ENCODE measurements around the gene MYH11.

MYH11 gene

DNA sequence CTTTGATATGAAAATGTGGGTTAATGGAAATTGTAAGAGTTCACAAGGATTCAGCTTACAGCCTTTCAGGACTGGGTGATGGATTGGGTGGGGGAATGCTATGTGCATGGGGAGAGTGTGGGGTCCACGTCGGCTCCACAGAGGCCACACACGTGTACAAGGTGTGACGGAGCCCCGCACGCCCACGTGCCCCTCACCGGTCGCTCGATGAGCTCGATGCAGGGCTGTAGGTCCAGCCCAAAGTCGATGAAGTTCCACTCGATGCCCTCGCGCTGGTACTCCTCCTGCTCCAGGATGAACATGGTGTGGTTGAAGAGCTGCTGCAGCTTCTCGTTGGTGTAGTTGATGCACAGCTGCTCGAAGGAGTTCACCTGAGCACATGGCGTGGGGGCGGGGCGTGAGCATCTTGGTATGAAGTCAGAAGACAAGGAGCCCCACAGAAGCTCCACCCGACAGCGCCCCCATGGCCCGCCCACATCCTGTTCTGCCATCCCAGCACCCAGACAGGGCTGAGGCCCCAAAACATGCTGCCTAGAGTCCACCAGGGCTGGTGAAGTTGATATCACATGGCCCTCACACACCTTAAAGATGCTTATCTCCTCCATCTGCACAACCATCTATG lies 99.1 kb downstream of the MYH11 start:
- no peaks in the 10 kb centered on the region for H3K9me2 ChIP-seq (replicated peaks; ENCODE audit: low read depth, low read length)
- H3F3A ChIP-seq (ENCODE audit: low read depth), result no peaks in the 10 kb centered on the region
- no peaks in the 10 kb centered on the region for H3K9me3 ChIP-seq (ENCODE audit: insufficient read depth, low read depth, low read length)
- H3K4me3 ChIP-seq (ENCODE audit: low read length, poor library complexity, severe bottlenecking), result no peak overlapping the region
- H3K9ac ChIP-seq (ENCODE audit: low read depth, low read length, poor library complexity, severe bottlenecking), result no peak overlapping the region
- TF ChIP-seq, protein P1, sequence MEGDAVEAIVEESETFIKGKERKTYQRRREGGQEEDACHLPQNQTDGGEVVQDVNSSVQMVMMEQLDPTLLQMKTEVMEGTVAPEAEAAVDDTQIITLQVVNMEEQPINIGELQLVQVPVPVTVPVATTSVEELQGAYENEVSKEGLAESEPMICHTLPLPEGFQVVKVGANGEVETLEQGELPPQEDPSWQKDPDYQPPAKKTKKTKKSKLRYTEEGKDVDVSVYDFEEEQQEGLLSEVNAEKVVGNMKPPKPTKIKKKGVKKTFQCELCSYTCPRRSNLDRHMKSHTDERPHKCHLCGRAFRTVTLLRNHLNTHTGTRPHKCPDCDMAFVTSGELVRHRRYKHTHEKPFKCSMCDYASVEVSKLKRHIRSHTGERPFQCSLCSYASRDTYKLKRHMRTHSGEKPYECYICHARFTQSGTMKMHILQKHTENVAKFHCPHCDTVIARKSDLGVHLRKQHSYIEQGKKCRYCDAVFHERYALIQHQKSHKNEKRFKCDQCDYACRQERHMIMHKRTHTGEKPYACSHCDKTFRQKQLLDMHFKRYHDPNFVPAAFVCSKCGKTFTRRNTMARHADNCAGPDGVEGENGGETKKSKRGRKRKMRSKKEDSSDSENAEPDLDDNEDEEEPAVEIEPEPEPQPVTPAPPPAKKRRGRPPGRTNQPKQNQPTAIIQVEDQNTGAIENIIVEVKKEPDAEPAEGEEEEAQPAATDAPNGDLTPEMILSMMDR (conservative IDR thresholded peaks at IDR 0.05; ENCODE audit: low read length), result no peak
- TF ChIP-seq EZH2phosphoT487 (IDR thresholded peaks at IDR 0.05; ENCODE audit: borderline replicate concordance), result no peak
- no peak overlapping the region for H3K4me2 ChIP-seq (ENCODE audit: low read depth, low read length, poor library complexity, severe bottlenecking)
- H4K20me1 ChIP-seq (ENCODE audit: insufficient read depth, low read length, poor library complexity, severe bottlenecking), result no peaks in the 10 kb centered on the region
- H2AFZ ChIP-seq (ENCODE audit: low read length), result no peak overlapping the region
- no peaks in the 10 kb centered on the region for H3K36me3 ChIP-seq (ENCODE audit: insufficient read depth, low read length)
- H3K79me2 ChIP-seq (ENCODE audit: insufficient read depth, low read length), result no peaks in the 10 kb centered on the region
- H3K4me1 ChIP-seq (ENCODE audit: insufficient read depth, low read length, poor library complexity, severe bottlenecking), result no peaks in the 10 kb centered on the region
- no peaks in the 10 kb centered on the region for H3K27me3 ChIP-seq (ENCODE audit: insufficient read depth, low read length, poor library complexity, severe bottlenecking)

DNA sequence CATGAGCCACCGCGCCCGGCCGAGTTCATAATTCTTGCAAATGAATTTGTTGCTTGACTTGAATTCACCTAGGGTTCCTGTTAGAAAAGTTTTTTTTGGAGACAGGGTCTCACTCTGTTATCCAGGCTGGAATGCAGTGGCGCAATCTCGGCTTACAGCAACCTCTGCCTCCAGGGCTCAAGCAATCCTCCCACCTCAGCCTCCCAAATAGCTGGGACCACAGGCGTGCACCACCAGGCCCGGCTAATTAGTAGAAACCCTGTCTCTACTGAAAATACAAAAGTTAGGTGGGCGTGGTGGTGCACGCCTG lies 99.8 kb downstream of the MYH11 start:
- Histone ChIP-seq H3F3A (ENCODE audit: low read depth) (no peaks in the 10 kb centered on the region), H3K4me2 (ENCODE audit: low read depth, low read length, poor library complexity, severe bottlenecking) (no peak overlapping the region), H3K4me3 (ENCODE audit: low read length, poor library complexity, severe bottlenecking) (no peak overlapping the region), H2AFZ (ENCODE audit: low read length) (no peak overlapping the region), H3K27me3 (ENCODE audit: insufficient read depth, low read length, poor library complexity, severe bottlenecking) (no peaks in the 10 kb centered on the region), H3K9me3 (ENCODE audit: insufficient read depth, low read depth, low read length) (no peaks in the 10 kb centered on the region), H3K4me1 (ENCODE audit: insufficient read depth, low read length, poor library complexity, severe bottlenecking) (no peaks in the 10 kb centered on the region), H3K36me3 (ENCODE audit: insufficient read depth, low read length) (no peaks in the 10 kb centered on the region), H3K79me2 (ENCODE audit: insufficient read depth, low read length) (no peaks in the 10 kb centered on the region), H3K9me2 (replicated peaks; ENCODE audit: low read depth, low read length) (no peaks in the 10 kb centered on the region), H3K9ac (ENCODE audit: low read depth, low read length, poor library complexity, severe bottlenecking) (no peak overlapping the region), H4K20me1 (ENCODE audit: insufficient read depth, low read length, poor library complexity, severe bottlenecking) (no peaks in the 10 kb centered on the region)
- TF ChIP-seq EZH2phosphoT487 (IDR thresholded peaks at IDR 0.05; ENCODE audit: borderline replicate concordance), result no peak
- TF ChIP-seq, protein P1 (conservative IDR thresholded peaks at IDR 0.05; ENCODE audit: low read length), result no peak

DNA sequence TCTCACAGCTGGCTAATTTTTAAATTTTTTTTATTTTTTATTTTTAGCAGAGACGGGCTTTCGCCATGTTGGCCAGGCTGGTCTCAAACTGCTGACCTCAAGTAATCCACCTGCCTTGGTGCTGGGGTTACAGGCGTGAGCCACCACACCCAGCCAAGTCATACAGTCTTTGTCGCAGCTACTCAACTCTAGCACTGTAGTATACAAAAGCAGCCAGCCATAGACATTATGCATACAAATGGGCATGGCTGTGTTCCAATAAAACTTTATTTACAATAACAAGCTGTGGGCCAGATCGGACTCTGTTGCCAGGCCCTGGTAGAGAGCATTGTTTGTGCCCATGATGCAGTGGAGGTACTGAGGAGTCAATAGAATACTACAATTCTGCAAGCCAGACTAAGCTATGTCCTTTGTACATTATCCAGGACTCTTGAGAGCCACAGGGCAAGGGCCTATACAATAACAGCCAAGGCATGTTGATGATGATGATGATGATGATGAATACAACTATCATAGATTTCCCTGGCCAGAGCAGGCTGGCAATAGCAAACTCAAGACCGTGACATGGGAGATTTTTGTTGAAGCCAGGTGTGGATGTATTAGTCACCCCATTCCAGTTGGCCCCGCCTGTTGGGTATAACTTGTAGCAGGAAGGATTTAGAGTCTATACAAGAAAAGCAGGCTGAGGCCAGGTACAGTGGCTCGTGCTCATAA lies 101.8 kb downstream of the MYH11 start:
- H3K4me3 ChIP-seq (ENCODE audit: low read length, poor library complexity, severe bottlenecking), result no peak overlapping the region
- no peaks in the 10 kb centered on the region for H3K79me2 ChIP-seq (ENCODE audit: insufficient read depth, low read length)
- no peaks in the 10 kb centered on the region for H3K4me1 ChIP-seq (ENCODE audit: insufficient read depth, low read length, poor library complexity, severe bottlenecking)
- no peak overlapping the region for H3K4me2 ChIP-seq (ENCODE audit: low read depth, low read length, poor library complexity, severe bottlenecking)
- H3K36me3 ChIP-seq (ENCODE audit: insufficient read depth, low read length), result no peaks in the 10 kb centered on the region
- H3F3A ChIP-seq (ENCODE audit: low read depth), result no peaks in the 10 kb centered on the region
- H3K9ac ChIP-seq (ENCODE audit: low read depth, low read length, poor library complexity, severe bottlenecking), result no peak overlapping the region
- H3K9me3 ChIP-seq (ENCODE audit: insufficient read depth, low read depth, low read length), result no peaks in the 10 kb centered on the region
- H3K27me3 ChIP-seq (ENCODE audit: insufficient read depth, low read length, poor library complexity, severe bottlenecking), result no peaks in the 10 kb centered on the region
- H2AFZ ChIP-seq (ENCODE audit: low read length), result no peak overlapping the region
- H3K9me2 ChIP-seq (replicated peaks; ENCODE audit: low read depth, low read length), result no peaks in the 10 kb centered on the region
- H4K20me1 ChIP-seq (ENCODE audit: insufficient read depth, low read length, poor library complexity, severe bottlenecking), result no peaks in the 10 kb centered on the region
- TF ChIP-seq, protein P1 (conservative IDR thresholded peaks at IDR 0.05; ENCODE audit: low read length), result no peak
- TF ChIP-seq EZH2phosphoT487 (IDR thresholded peaks at IDR 0.05; ENCODE audit: borderline replicate concordance), result no peak

All from Loucy (cell line).